ENCODE data around the gene CRIM1.

Gene CRIM1

DNA sequence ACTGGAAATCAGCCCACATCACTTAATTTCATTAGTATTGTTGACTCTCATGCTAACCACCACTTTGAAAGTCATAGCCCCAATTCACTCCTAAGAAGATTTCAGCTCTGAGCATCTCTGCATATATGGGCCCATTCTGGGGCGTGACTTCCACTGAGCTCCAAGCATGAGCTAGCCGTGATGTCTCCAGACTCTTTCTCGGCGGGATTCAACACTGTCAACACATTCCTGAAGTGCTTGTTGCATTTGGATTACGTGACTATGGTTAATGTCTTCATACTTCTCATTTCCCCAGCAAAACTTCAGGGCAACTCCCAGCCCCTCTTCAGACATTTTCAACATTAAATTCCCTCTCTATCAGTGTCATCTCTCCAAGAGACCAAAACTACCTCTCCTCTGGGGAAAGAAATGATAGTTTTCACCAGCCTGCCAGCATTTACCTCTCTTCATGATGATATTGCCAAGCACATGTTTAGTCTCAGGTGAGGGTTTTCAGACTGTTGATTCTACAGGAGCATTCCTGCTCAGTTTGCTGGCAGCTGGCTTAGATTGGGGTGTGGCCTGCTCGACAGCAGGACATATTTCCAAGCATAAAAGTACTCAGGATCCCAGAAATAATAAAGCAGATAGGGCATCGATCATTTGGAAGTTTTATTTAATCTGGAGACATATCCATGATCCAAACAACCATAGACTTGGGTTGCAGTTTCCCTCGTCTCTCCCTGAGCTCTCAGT is 160.7 kb downstream of the CRIM1 start:
- no peak for DNase-seq (ENCODE audit: low read depth in 2 of 2)

DNA sequence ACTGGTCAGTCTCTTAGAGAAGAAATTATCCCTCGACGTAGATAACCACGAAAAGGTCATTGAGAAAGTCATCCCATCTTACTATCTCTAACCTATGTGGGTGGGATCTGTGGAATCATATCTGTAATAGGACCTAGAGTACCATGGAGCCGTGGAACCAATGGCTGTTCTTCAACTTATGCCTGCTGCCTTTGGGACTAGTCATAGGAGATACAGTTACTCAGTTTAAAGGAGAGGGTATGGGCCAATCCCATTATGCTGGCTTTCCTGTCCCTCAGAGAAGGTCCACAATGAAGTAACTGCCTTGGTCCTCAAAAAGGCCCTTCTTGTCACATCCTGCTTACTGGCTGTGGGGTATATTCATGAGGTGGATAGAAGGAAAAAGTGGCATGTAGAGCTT is 164.9 kb downstream of the CRIM1 start:
- DNase-seq (ENCODE audit: low read depth in 2 of 2) = no peak

DNA sequence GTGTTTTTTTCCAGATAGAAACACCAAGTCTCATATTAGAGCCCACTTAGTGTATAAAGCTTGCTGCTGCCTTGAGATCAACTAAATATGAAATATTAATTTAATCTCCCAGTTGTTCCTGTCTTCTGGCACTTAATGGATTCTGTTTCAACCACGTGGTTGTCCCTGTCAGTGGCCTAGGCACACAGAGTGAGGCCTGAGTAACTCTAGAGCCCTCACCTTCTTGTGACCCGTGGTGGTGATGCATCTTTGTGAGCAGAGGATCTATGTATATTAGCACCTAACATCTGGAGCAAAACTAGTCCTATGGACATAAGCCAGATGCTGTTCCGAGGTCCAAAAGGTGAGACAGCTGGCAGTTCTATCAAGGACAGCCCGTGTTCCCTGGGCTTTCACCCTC is 167.6 kb downstream of the CRIM1 start:
- DNase-seq (ENCODE audit: low read depth in 2 of 2) = no peak

DNA sequence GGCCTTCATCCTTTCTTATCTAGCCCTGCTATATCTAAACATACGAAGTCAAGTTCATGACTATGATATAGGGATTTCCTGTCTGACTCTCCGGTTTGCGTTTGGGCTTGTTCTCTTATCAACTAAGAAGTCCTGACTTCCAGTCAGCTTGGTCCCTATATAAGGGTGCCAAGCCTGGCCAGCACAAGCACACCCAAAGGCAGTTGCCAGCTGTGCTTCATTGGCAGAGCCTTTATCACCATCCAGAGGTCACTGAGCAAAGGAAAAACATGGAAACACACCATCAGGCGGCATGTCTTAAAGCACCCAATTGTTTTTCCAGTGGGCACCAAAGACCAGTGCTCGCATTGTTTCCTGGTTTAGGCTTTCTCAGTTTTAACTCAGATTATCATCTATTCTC is 169.7 kb downstream of the CRIM1 start:
- no peak for DNase-seq (ENCODE audit: low read depth in 2 of 2)

DNA sequence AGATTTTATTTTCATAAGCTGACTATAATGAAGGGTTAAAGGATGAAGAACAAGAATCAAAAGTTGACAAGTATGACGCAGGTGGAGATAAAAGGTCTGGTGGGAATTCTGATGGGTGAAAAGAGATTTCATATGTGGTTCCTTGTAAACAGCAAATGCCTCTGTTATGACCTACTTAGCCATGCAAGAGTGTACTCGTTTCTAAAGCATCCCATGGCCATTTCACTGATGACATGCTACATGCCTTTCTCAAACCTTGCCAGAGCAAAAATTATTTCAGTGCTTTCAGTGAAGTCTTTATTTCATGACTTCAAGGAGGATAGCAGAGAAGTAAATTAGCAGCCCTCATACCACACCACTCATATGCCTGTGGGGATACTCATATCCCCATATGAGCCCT is 170.6 kb downstream of the CRIM1 start:
- no peak for DNase-seq (ENCODE audit: low read depth in 2 of 2)

DNA sequence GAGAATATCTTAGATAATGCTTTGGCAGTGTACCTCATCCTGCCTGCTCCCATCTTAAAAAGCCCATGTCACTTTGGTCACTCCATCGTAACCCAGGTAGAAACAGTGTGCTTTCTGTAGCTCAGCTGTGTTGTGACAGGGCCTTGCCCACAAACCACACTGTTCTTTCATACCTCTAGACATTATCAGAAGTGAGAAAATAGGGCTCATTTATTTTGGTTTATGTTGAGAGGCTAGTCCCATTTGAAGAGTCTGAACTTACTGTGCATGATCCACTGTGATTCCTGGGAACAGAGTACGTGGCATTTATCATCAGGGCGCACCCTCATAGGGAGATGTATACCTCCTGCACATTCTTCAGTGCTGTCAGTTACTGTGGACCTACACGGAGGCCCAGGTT is 172.7 kb downstream of the CRIM1 start:
- DNase-seq (ENCODE audit: low read depth in 2 of 2) = no peak

DNA sequence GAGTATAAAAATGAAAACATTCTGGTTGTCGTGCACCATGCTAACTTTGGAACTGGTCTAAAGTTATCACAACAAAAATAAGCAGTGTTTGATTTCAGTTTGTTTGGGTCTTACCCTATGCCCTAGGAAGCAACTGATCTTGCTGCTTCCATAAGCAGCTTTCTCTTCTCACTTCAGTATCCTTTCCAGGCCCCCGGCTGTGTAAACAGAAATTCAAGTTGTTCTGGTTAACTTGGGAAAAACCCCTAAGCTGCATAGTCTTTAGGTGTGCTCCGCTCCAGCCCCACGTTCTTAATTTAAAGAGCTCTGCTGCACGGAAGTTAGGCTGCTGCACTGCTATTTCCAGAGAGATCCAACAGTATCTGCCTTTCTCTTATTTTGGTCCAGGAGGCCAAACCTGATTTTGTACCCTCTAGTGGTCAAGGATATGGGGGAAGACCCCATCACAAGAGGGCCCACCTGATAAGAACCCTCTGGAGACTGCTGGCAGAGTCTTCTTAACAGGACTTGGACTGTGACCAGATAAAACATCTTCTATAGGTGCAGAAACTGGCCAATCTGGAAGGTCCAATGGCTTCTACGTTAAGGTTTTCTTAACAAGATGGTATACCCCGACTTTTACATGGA is 173.3 kb downstream of the CRIM1 start:
- DNase-seq (ENCODE audit: low read depth in 2 of 2) = no peak

DNA sequence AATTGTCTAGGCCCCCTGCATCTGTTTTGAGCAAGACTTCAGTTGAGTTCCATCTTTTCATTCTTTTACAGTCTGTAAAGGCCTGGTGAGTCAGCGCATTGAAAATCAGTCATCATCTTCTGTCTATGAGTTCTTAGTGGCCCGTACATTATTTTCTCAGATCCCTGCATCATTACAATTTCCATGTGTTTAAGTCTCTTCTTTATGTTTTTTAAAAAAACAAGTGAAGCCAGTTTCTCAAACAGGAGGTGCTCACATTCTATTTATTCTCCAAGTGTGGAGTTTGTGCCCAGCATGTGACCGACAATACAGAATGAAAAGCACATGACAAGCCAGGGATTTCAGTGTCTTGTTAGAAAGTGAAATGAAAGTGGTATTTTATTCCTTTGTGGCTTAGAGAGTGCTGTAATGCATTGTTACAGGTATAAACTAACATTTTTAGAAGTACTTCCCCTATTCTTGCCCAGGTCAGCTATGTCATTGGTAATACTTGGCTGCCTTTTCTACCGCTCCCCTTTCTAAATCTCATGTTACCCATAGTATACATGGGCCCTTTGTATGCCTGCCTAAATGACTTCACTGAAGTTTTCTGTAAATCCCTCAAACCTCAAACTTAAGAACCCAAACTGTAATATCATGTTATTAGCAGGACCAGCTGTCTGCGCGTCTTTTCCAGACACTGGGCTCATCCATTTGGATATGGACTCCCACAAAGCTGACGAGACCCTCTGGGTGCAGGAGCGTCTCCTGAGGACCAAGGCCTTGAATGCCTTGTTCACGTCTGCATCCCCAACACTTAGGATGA is 174.8 kb downstream of the CRIM1 start:
- DNase-seq (ENCODE audit: low read depth in 2 of 2) = no peak

DNA sequence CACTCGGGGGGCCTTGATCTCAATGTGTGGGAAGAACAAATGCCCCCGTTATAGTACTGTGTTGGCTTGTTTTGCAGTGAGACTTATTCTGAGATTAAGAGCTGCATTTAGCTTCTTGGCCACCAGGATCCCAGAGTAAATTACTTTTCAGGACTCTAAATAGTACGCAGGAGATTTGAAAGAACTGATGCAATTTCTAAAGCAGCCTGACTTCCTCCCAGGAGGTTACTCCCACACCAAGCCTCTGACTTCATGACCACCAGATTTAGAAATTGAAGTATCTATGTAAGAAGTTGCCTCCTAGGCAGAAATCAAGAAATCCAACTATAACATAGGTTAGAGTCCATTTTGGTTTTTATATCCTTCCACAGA is 175.4 kb downstream of the CRIM1 start:
- no peak for DNase-seq (ENCODE audit: low read depth in 2 of 2)

DNA sequence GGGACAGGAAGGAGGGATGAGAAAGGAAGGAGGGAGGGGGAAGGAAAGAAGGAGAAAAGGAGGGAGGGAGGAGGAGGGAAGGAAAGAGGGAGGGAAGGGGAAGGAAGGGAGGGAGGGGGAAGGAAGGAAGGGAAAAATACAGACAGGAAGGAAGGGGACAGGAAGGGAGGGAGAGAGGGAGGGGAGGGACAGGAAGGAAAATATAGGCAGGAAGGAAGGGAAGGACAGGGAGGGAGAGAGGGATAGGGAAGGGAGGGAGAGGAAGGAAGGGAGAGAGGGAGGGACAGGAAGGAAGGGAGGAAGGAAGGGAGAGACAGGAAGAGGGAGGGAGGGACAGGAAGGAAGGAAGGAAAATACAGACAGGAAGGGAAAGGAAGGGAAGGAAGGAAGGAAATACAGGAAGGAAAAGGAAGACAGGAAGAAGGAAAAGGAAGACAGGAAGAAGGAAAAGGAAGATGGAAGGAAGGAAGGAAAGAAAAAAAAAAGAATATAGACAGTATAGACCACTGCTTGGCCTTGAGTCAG is 178.8 kb downstream of the CRIM1 start:
- DNase-seq (ENCODE audit: low read depth in 2 of 2) = no peak

DNA sequence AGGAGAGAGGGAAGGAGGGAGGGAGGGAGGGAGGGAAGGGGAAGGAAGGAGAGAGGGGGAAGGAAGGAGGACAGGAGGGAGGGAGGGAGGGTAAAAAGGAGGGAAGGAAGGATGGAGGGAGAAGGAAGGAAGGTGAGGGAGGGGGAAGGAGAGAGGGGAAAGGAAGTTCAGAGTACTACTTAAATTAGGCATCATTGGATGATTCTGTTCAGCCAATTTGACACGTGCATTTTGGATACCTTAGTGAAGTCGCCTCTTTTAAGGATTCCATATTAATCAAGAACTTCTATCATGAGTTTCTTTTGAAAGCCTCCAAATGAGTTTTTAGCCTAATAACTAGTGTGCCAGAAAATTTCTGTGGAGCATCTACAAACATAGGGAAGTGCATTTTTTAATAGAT is 179.5 kb downstream of the CRIM1 start:
- DNase-seq (ENCODE audit: low read depth in 2 of 2) = no peak

DNA sequence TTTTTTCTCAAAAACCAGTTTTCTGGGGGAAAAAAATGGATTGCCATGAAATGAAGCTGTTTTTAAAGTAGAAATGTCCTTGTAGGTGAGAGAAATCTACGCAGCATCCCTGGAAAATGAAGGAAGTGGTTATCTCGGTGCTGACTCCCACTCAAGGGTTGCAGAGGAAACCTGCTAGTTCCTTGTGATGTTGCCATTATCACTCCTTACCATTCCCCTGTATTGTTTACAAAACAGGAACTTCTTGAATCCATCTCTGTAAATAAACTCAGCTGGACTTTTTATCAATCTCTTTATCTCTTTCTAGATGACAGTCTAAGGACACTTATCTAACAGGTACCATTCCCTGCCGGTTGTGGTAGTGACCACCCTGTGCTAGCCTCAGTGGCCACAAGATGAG is 181.2 kb downstream of the CRIM1 start:
- no peak for DNase-seq (ENCODE audit: low read depth in 2 of 2)

DNA sequence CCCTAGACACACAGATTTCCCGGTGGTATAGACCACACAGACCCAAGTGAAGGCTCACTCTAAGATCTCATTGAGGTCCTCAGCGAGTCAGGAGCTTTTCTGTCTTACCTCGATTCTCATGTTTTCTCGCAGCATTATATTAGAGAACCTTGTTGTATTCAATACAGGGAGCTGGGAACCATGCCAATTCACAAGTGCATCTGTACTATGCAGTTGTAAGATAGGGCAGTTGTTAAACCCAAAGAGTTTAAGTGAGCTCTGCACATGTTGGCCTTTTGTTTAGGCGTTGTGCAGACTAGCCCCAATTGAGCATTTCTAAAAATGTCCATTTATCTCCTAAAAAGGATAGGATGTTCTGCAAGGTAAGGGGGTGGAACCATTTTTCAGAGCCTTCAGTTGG is 182.8 kb downstream of the CRIM1 start:
- DNase-seq (ENCODE audit: low read depth in 2 of 2) = no peak

DNA sequence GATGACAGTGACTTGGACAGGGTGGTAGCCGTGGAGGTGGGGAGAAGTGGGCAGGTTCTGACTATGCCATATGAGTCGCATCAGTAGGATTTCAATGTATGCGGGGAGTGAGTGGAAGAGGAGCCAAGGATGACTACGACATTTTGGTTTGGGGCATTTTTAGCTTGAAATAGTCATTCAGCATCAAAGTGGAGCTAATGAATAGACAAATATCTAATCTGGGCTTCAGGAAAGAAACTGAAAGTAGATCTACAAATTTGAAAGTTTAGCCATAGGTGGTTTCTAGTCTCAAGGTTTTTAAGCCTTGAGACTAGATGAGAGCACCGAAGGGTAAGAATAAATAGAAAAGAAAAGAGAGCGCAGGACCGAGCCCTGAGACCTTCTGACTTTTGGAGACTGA is 184.1 kb downstream of the CRIM1 start:
- DNase-seq (ENCODE audit: low read depth in 2 of 2) = no peak

DNA sequence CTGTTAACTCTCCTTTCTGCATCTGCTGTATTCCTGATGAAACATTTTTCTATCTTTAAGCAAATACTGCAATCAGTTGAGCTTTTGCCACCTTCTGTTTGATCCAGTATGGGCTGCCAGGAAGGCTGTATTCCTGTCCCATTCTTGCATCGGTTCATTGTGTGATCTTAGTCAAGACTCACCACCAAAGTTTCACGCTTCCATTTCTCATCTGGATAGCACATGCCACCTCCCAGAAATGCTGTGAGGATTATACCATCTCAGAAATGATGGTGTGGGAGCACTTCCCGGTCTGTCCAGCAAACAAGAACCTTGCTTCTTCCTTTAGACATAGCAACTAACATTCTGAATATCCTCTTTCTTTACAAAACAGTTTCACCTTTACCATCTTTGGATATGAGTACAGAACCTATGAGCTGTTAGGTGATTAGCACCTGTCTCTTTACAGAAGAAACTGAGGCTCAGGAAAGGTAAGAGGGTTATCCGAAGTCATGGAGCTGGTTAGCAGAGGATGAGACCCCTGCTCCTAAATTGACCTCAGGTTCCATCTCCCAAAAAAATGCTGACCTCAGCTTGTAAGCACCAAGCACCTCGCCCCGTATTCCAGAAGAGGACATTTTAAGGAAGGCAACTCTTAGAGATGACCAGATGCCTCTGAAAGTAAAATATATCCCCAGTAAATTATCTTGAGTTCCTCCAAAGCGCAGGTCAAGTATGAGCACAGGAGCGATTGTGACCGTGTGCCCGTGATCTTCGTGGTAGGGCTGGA is 185.6 kb downstream of the CRIM1 start:
- DNase-seq (ENCODE audit: low read depth in 2 of 2) = no peak

DNA sequence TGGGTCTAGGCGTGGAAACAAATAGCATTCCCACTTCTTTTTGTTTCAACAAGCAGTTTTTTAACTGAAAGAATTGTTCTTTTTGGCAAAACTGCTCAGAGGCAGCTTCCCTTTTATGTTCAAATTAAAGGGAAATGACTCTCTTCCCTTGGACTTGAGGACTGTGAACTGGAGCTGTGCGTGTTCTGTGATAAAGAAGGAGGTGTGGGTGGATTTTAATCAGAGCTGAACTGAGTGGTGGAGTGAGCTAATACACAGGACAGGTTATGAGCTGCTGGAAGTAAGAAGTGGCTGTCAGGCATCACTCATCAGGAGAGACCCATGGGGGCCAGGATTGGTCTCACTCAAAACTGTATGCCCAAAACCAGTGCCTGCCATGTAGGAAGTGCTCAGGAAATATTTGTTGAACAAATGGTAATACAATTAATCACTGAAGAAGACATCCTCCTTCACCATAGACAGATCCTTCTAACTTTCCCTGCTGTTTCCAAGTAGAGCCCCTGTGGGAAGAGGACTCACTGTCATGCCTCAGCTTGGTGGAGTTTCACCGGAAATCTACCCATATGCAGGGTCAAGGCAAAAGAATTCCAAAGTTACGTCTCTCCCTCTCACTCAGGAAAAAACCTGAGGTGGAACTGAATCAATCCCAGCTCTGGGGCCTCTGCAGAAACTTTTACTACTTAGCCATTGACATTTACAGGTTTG is 186.5 kb downstream of the CRIM1 start:
- no peak for DNase-seq (ENCODE audit: low read depth in 2 of 2)

DNA sequence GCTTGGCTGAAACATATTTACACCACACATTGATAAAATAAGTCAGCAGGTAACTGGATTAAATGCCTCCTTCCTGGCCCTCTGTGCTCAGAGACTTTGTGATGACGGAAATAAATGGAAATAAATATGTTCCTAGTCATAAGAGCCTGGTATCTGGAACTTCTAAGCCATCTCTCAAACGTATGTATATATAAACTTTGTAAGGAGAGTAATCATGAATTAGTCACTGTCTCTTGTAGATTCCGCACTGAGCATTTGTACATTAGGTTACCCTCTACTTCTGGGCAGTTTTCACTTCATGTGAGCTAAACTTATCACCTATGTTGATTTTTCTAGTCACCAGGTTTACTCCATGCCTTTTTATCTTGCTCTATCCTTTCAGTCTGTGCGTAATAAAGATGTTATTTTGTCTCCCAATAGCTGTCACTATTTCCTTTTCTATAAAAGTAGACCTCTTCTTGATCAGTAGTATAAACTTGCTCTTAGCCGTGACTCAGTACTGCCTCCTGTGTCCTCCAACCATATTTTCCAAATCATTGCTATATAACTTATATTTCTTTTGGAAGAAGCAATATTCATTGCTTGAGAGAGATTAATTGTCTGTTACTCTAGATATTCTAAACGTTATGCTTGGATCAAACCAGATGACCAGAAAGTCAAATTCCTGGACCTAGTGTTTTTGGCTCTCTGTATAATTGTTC is 189.2 kb downstream of the CRIM1 start:
- no peak for DNase-seq (ENCODE audit: low read depth in 2 of 2)

DNA sequence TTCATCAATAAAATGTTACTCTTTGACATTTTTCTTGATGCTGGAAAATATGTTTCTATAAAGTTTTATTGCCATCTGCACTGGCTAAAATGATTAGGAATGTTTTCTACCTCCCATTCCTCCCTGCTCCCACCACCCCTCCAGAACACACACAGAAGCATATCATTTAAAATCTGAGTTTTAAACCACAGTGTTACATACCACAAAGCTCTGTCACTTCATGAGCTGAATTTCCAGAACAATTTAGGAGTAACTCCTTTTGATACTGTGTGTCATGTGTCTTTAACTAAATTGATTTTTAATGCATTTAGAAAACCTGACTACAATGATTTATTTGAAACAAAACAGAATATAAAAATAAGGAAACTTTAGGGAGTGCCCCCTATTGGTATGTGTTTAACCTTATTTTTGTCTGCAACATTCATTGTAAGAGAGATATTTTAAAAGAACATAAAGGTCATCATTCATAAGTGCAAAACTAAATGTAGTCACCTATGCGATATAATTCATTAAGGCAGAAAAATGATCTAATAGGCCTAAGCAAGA is 190.4 kb downstream of the CRIM1 start:
- DNase-seq (ENCODE audit: low read depth in 2 of 2) = no peak

DNA sequence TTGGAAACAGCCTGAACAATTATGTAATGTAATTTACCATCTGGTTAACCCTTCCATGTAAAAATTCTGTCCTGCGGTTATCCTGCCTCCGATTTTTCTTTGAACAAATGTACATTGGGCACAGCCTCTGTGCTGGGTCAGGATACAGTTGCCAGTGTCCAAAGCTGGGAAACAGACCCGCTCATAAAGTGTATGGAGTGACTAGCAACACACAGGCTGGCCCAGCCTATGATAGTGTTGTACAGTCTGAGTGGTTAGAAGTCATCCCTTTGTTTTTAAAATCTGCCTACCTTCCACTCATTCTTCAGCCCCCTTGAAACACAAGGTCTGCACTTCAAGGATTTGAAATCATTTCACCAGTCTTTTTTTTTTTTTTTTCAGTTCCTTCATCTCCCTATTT is 192.3 kb downstream of the CRIM1 start:
- DNase-seq (ENCODE audit: low read depth in 2 of 2) = no peak

DNA sequence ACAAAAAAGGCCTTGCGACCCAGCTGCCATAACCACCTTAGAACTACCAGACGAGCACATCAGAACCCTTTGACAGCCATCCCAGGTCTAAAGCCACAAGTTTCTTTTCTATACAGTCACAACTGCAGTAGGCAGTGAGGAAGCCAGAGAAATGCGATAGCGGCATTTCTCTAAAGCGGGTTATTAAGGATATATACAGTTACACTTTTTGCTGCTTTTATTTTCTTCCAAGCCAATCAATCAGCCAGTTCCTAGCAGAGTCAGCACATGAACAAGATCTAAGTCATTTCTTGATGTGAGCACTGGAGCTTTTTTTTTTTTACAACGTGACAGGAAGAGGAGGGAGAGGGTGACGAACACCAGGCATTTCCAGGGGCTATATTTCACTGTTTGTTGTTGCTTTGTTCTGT is 193.6 kb downstream of the CRIM1 start:
- no peak for DNase-seq (ENCODE audit: low read depth in 2 of 2)

DNA sequence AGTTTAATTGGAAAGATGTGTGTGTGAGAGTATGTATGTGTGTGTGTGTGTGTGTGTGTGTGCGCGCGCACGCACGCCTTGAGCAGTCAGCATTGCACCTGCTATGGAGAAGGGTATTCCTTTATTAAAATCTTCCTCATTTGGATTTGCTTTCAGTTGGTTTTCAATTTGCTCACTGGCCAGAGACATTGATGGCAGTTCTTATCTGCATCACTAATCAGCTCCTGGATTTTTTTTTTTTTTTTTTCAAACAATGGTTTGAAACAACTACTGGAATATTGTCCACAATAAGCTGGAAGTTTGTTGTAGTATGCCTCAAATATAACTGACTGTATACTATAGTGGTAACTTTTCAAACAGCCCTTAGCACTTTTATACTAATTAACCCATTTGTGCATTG is 194.4 kb downstream of the CRIM1 start:
- no peak for DNase-seq (ENCODE audit: low read depth in 2 of 2)

Measured in stimulated activated CD8-positive, alpha-beta memory T cell treated with anti-CD3 and anti-CD28 coated beads, Interleukin-7, amount 100 ng/mL, for 4 hours (primary cell).